Left kidney (tissue), 2 donors: ENCODE measurements around the gene FBXL5. TPM values are rescaled to one million over a fixed set of nuclear protein-coding genes. Genes with fewer than 3 reads are reported as not detected.

Experiments used
- DNase-seq: peaks from one replicate; pipeline ENCODE4 v3.0.0-alpha.2; 2013
- polyA plus RNA-seq: library from polyadenylated mRNA; unstranded; fragments of 120-200 nt; gene quantifications from one replicate; pipeline ENCODE4 v1.2.1, GENCODE V29; 2013; ENCODE audit not compliant: insufficient read length

FBXL5 gene
- polyA plus RNA-seq, 1 donor, result 134 TPM

DNA sequence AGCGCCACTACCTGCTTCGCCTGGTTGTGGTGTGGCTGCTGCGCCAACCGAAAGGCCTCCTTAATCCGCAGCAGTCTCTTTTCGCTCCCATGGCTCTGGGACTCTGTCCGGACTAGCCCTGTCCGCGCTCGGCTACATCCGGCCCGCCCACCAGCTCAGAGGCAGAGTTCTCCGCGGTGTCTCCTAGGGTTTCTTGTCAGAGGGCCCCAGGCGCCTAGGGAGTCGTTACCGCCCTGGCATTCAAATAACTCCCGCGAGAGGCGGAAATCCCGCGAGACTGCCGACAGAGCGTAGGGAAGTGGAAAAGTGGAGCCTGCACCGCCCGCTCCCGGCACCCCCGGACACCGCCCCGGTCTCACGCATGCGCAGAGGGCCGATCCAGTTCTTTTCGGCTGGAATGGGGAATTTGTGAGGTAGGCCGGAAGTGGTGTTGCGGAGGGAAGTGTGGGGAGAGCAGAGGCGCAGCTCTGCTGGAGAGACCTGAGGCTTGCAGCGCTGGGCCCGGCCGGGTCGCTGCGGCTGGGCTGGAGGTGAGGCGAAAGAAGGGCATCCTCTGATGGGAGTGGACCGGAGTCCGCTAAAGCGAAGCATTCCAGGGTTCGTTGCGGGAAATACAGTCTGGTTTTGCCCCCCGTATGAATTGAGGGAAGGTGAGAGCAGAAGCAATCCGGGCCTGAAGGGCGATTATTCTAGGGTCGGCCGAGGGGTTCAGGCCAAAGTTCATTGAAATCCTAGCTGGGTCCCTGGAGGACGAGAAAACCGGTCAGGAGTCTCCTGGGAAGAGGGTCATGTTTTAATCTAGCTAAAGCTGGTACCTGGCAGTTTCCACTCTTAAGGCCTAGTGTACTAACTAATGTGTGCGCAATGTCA is 26.4 kb upstream of the FBXL5 start, which contains the start of gene FAM200B:
Gene FAM200B, plus strand, starts transcription at position 456 of the 870 bp plus-strand sequence. CDS start 5,151 bp downstream, outside the sequence.
- peak; percentile 99 for DNase-seq

DNA sequence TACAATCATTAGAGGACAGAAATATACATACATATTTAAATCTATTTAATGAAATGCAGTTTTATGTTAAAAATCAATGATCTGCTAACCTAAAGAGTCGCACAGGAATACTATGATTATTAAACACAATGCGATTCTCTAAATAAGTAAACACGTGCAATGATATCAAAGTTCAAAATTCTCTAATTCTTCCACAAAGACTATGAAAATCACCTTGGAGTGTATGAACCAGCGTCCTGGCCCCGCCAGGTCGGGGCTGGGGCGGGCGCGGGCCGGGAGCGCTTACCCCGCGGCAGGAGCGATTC is 25.9 kb upstream of the FBXL5 start:
- DNase-seq, result no peak

DNA sequence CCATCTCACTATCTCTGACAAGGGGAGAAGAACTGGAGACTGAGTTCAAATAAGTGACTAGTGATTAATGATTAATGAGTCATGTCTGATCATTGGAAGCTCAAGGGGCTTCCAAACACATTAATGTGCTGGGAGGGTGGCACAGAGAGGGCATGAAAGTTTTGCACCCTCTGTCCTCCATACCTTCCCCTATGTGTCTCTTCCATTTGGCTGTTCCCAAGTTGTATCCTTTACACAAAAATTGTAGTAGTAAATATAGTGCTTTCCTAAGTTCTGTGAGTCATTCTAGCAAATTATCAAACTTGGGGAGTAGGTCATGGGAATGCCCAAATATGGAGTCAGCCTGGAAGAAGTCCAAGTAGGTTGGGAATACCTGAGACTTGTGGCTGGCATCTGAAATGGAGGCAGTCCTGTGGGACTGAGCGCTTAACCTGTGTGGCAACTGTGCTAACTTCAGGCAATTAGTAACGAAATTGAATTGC is 22.4 kb upstream of the FBXL5 start:
- DNase-seq, result peak; percentile 52

DNA sequence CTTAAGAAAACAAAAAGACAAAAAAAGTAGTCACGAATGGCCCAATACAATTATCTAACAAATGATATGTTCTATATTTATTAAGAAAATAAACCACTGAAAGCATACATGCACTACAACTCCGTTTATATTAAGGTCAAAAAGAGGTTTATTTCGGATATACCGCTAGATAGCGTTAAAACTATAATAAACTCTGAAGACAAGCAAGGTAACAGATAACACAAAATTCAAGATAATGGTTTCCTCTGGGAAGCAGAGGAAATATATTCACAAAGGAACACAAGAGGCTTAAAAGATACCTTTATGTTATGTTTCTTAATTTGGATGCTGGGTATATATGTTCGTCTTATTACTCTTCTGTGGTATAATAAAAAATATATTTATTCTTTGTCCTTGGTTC is 21.7 kb upstream of the FBXL5 start:
- no peak for DNase-seq

DNA sequence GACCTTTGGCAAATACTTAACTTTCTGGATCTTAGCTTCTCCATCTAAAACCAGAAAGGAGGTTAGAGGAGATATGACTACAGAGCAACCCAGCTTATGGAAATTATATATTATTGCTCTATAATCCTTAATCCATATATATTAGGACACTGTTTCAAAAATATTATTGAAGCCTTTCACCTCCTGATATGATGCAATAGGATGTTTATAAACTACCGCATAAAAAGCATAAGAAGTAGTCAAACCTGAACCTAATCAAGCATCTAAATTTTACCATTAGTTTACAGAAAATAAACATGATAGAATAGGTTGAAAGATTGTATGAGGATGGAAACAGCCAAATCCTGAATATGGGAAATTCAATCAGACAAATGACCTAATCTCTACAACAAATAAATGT is 20.9 kb upstream of the FBXL5 start:
- DNase-seq, result no peak

DNA sequence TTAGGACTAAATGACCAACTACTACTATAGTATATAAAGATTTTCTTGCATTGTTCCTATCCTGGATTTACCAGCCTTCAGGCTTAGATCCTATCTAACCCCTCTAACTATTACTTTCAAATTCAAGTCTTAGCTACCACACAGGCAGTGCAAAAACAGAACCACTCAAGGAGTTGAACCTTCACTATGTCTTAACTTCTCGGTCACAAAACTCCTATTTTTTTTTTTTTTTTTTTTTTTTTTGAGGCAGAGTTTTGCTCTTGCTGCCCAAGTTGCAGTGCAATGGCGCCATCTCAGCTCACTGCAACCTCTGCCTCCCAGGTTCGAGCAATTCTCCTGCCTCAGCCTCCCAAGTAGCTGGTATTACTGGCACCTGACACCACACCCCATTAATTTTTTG is 20.2 kb upstream of the FBXL5 start:
- no peak for DNase-seq

DNA sequence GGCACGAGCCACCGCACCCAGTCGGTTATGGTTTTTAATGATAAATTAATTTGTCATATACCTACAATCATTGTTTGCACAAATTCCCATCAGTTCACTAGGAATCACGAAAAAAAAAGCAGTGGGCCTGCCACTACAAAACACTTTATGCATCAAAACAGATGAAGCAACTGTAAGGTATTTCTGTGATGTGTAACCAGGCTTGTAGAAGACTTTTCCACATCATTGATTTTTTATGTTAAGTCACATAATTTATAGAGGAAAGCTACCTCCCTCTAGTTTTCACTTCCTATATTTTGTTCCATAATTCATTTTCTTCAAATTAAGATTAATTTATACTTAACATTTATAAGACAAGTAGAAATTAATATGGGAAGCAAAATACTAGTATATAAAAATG is 19.8 kb upstream of the FBXL5 start:
- no peak for DNase-seq

DNA sequence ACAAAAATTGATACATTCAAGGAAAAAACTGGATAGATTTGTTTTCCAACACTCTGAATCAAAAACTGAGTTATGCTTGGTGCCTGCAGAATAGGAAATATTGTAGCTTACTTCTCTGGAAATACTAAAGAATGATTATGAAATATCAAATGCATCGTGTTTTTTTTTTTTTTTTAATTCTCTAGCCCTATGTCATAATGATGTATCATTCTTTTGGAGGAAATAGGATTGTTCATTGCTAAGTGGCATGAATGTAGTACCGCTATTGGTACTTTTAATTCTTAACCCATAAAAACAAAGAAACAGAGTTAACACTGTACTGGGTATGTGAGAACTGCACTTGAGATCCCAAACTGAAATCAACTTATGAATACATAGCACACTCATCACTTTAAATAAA is 18.9 kb upstream of the FBXL5 start:
- DNase-seq, result no peak

DNA sequence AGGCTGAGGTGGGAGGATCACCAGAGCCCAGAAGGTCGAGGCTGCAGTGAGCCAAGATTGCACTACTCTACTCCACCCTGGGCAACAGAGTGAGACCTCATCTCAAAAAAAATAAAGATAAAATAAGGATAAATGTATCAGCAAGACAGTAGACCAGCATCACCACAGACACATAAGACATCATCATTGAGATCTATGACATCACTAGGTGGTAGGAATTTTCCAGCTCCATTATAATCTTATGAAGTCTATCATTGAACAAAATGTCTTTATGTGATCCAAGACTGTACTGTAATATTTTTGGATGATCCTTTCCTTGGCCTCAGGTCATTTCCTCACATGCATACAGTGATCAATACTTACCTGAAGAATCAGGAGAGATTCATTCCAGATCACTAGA is 18.2 kb upstream of the FBXL5 start:
- DNase-seq, result no peak

DNA sequence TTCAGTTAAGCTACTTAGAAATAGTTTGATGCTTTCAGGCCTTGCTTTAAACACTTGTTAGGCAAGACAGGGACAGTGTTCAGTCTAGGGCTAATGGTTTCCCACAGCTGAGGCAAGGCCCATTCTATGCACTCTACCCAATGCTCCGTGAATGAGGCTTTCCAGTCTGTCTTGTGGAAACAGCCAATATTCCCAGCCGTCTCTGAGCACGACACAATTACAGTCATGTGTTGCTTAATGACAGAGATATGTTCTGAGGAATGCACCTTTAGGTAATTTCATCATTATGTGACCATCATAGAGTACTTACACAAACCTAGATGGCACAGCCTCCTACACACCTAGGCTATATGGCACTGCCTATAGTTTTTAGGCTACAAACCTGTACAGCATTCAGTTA is 16.9 kb upstream of the FBXL5 start:
- DNase-seq, result no peak

DNA sequence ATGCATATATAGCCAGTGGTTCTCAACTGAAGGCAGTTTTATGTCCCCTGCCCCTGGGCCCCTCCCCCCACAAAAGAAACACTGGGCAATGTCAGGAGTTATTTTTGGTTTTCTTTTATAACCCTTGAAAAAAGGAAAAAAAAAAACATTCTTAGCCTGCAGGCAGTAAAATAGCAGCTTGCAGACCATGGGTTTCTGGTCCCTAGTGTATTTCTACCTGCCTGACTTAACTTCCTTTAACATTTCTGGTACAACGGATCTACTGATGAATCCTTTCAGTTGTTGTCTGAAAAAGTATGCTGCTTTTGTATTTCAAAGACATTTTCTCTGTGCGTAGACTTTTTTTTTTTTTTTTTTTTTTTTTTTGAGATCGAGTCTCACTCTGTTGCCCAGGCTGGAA is 15.4 kb upstream of the FBXL5 start:
- DNase-seq, result no peak

DNA sequence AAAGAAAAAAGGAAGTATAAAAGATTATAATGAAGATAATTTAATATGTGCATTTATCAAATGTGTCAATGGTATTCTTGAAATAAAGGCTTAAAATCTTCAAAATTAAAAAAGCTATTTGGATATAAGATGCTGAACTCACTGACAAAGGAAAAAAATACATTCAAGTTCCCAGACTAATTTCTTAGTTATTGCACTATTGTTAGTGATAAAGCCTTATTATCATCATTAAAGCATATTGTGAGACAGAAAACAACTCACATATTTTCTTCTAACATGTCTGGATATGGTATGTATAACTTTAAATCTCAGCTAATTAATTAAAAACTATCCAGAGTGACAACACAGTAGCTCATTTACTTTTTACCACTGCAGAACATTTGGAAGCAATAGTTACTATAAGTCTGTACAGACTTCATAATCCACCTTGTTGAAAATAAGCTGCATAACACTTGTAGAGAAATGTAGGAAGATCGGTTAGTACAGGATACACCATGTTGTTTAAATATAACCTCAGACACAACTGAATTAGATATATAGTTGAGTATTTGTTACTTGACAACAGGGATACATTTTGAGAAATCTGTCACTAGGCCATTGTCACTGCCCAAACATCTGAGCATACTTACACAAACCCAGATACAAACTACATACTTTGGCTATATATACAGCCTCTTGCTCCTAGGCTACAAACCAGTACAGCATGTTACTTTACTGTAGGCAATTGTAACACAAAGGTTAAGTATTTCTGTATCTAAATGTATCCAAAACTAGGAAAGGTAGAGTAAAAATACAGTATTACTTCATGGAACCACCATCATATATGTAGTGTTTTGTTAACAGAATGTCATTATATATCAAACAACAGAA is 13.6 kb upstream of the FBXL5 start:
- no peak for DNase-seq

DNA sequence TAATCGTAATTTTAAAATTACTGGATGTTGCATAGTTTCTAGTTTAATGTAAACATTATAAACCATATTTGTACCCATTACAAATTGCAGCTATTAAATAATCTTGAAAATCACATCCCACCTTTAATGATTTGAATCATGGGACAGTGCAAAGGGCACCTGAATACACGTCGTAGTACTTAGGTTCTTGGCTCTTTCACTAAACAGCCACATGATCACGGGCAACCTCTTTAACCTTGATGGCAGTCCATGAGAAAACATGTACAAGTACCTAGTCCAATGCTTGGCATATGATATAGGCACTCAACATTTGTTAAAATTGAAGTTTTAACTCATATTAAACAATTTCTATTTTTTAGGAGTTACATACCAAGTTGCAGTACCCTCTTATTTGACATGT is 11.8 kb upstream of the FBXL5 start:
- no peak for DNase-seq

DNA sequence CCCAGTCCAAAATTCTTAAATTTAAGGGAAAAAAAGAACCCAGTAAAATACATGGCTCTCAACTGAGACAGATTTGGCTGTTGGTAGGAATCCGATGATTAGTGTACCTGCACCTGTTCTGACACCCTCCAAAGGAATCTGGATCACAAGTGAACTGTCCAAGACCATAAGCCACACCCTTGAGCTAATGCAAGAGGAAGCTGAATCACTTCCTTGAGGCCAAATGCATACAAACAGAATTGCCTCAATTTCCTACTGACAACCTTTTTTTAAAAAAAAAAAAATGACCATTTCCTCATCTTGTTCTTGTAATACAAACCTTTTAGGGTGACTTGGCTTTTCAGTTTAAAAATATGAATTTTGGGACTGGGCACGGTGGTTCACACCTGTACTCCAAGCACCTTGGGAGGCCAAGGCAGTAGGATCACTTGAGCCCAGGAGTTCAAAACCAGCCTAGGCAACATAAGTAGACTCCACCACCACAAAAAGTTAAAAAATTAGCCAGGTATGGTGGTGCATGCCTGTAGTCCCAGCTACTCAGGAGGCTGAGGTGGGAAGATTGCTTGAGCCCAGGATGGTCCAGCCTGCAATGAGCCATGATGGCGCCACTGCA is 10.7 kb upstream of the FBXL5 start:
- DNase-seq, result no peak

DNA sequence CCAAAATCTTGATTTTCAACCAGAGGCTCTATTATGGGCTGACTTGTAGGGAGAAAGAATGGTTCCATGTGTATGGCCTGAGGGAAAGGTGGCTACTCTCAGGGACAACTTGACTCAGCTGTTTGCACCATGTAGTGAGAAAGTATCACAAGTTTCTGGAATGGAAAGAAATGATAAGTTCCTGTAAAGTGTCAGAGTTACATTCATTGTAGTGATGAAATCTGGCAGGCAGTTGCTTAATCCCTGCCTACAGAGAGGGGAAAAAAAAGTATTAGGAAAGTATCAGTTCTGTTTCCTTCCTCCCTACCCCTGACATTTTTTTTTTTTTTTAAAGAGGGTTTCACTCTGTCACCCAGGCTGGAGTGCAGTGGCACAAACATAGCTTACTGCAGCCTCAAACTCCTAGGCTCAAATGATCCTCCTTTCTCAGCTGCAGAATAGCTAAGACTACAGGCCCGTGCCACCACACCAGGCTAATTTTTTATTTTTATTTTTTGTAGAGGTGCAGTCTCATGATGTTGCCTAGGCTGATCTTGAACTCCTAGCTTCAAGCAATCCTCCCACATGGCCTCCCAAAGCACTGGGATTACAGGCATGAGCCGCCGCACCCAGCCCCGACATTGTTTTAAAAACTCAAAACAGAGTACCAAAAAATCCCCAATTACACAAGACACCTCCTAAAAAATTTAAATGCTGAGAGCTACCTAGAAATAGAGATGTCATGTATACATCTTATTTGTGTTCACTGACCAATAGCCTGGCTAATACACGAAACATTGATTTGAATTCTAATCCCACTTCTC is 4.8 kb upstream of the FBXL5 start:
- no peak for DNase-seq

DNA sequence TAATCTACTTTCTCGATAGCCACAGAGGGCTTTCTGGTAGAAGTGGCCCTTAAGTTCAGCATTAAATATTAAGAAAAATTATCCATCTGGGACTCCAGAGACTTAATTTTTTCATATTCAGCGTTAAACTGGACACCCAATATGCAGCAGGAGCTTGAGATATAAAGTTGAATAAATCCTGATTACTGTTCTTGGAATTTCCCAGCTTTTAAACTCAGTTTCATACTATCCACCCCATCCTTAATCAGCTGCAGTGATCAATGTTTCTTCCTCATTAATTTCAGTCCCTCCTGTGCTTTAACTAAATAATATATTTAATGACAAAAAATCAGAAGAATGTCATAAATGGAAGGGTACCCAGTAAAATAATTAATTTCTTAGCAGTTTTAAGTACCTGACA is 3.6 kb upstream of the FBXL5 start:
- DNase-seq, result no peak

DNA sequence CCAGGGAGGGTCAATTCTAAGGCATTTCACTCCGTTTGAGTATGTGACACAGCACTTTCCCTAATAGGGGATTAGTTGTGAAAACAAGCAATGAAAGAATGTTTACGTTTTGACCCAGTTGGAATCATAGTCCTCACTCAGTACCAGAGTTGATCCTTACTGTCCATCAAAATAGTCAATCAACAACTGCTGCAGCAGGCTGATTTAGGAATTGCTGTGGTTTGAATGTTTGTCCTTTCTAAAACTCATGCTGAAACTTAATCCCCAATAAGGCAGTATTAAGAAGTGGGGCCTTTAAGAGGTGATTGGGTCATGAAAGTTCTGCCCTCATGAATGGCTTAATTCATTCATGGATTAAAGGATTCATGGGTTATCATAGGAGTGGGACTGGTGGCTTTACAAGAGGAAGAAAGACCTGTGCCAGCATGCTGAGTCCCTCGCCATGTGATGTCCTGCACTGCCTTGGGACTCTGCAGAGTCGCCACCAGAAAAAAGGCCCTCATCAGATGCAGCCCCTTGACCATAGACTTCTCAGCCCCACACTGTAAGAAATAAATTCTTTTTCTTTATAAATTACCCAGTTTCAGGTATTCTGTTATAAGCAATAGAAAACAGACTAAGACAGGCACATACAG is 3.1 kb upstream of the FBXL5 start:
- no peak for DNase-seq

DNA sequence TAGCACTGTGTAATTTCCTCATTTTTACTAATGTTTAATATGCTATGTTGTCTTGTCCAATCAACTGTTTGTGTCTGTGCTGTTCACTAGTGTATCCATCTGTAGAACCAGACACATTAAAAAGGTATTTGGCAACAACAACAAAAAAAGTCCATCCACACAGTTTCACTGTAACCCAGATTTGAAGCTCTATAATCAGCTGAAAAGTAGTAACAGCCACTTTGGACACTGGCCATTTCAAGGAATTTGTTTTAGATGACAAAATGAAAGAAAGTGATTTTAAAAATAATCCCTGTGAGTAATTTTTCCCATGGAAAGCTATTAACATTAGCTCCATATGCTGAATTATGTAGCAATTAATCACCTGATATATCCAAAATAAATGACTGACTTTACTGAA is 2.2 kb upstream of the FBXL5 start:
- DNase-seq, result no peak

DNA sequence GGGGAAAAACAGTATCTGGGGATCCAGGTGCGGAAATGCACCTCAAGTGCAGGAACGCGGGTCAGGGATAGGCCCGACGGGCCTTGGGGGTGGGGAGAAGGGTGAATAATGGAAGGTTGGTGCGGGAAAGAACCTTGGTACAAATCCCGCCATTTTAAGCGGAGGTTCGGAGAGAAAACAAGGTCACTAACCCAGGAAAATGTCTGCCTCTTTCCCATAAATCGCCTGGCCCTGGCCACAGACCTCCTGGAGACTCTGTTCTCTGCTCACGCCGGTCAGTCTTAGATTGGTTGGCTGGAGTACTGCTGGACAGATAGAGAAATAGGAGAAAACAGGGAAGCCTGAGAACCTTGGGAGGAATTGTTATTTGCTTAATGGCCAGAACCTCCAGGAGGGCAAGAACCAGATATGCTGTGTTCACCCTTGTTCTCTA is 897 bp upstream of the FBXL5 start:
- peak; percentile 49 for DNase-seq

DNA sequence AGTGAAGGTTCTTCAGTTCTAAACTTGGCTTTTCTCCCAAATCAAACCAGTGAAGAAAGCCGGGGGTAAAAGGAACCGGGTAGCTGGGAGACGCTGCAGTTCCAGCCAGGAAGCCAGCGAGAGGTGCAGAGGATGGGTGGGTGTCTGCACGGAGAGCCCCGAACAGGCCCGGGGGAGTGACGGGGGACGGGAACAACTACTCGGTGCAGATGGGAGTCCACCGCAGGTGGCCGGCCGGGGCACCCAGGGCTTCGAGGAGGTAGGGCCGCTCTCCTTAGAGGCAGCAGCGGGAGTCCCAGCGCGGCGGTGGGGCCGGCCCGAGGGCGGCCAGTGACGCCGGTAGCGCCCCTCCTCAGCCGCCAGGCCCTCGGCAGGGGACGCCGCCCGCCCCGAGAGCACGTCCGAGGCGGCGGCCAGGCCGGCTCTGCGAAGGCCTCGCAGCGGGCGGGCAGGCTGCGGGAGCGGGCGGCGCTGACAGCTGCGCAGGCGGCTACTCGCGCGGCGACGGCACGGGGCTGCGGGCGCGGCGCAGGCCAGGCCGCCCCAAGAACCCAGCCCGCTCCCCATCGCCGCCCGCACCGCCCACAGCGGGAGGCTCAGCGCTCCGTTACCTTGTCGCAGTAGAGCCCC is 449 bp downstream of the FBXL5 start:
- DNase-seq, result peak; percentile 36
